Liver (tissue), 3 donors: ENCODE measurements around the gene ABCB4.
"Not testable (repeated sequence)": the region's sequence is repeated elsewhere in the genome, so short reads cannot be mapped to it uniquely, and the experiment has no call there.

ENCODE experiments used
- CTCF ChIP-seq: fragments of 150-350 bp; IDR thresholded peaks from 2 replicates; pipeline ENCODE4 v1.5.1; 2017; ENCODE audit warnings: improper control_type of control experiment, low read depth, low read length; ENCODE audit not compliant: missing input control
- GABPA ChIP-seq, 2 donors: IDR thresholded peaks in 1 of 2; conservative IDR thresholded peaks in 1 of 2; 2 replicates each; pipeline ENCODE4 v1.6.1; 2016; ENCODE audit warnings: antibody characterized with exemption in 2 of 2, mild to moderate bottlenecking in 1 of 2, moderate library complexity in 1 of 2
- JUND ChIP-seq, 2 donors: IDR thresholded peaks; 2 replicates each; pipeline ENCODE4 v1.6.1; 2016; ENCODE audit warnings: antibody characterized with exemption in 2 of 2
- ZBTB33 ChIP-seq: IDR thresholded peaks from 2 replicates; pipeline ENCODE4 v1.6.1; 2016; ENCODE audit warnings: antibody characterized with exemption
- donor health status: healthy.
- donor health status: healthy.

- not testable (repeated sequence) for TF ChIP-seq CTCF; ZBTB33; JUND (IDR thresholded peaks at IDR 0.05); GABPA (IDR thresholded peaks at IDR 0.05 in 1 of 2, conservative IDR thresholded peaks at IDR 0.05 in 1 of 2)
These were observed 10.0 kb downstream of the ABCB4 start for GRCh38 chr7:87465534-87465880.
